HEK293 (cell line): Measurements from ENCODE around the gene MARK3.

ENCODE experiments used
- CTCF ChIA-PET: fragments of 350-600 bp; formaldehyde crosslinking; extraction: SDS; loops from one replicate; lab custom pipeline; 2021; ENCODE audit warnings: antibody characterized with exemption; lab: Yijun Ruan, JAX
- POLR2A ChIA-PET: fragments of 300-600 bp; formaldehyde crosslinking; extraction: SDS; loops from one replicate; lab custom pipeline; 2020; ENCODE audit warnings: antibody characterized with exemption, inconsistent platforms; lab: Yijun Ruan, JAX
- H3K27ac ChIP-seq: fragments of 200-500 bp; sonication (Bioruptor generic); 2 replicates; pipeline ENCODE4 v1.5.1; 2014; ENCODE audit warnings: low read depth, low read length, control low read depth, inconsistent platforms; ENCODE audit errors: extremely low read depth
- H3K36me3 ChIP-seq, 2 experiments: fragments of 200-500 bp in 1 of 2; sonication (Bioruptor generic) in 1 of 2; 1 replicate in 1 of 2; 2 replicates in 1 of 2; pipeline ENCODE4 v1.5.1; 2014 to 2017; ENCODE audit warnings: inconsistent platforms in 2 of 2, low read length in 2 of 2; ENCODE audit not compliant: control insufficient read depth in 2 of 2, insufficient read depth in 1 of 2
- H3K4me1 ChIP-seq: fragments of 200-500 bp; sonication (Bioruptor generic); 2 replicates; pipeline ENCODE4 v1.5.1; 2014; ENCODE audit warnings: mild to moderate bottlenecking, low read length, inconsistent platforms; ENCODE audit not compliant: control insufficient read depth, insufficient read depth
- H3K4me3 ChIP-seq: 2 replicates; pipeline ENCODE4 v1.5.1; 2011; ENCODE audit warnings: low read depth, mild to moderate bottlenecking, control low read depth, low read length, moderate library complexity
- H3K9me3 ChIP-seq: fragments of 200-500 bp; sonication (Bioruptor generic); 2 replicates; pipeline ENCODE4 v1.5.1; 2014; ENCODE audit warnings: low read depth, low read length, inconsistent platforms; ENCODE audit not compliant: control insufficient read depth, insufficient read depth
- KLF10 ChIP-seq: fragments of 450-650 bp; IDR thresholded peaks from 2 replicates; pipeline ENCODE4 v1.5.1; 2018; ENCODE audit warnings: missing biosample characterization, mild to moderate bottlenecking, missing genetic modification characterization
- KLF9 ChIP-seq: fragments of 450-650 bp; formaldehyde crosslinking; IDR thresholded peaks from 2 replicates; pipeline ENCODE4 v1.5.1; 2016; ENCODE audit warnings: missing biosample characterization, missing genetic modification characterization, low read depth
- PBX3 ChIP-seq: sonication (generic); formaldehyde crosslinking; IDR thresholded peaks from 2 replicates; pipeline ENCODE4 v1.8.1; 2022; ENCODE audit warnings: mild to moderate bottlenecking, moderate library complexity, missing genetic modification reagents
- SCRT1 ChIP-seq: fragments of 450-650 bp; formaldehyde crosslinking; IDR thresholded peaks from 2 replicates; pipeline ENCODE4 v1.5.1; 2016; ENCODE audit warnings: missing biosample characterization, missing genetic modification characterization, borderline replicate concordance
- SCRT2 ChIP-seq: fragments of 450-650 bp; formaldehyde crosslinking; IDR thresholded peaks from 2 replicates; pipeline ENCODE4 v1.5.1; 2016; ENCODE audit warnings: missing biosample characterization, missing genetic modification characterization
- YY2 ChIP-seq: fragments of 450-650 bp; formaldehyde crosslinking; IDR thresholded peaks from 2 replicates; pipeline ENCODE4 v1.5.1; 2016; ENCODE audit warnings: missing biosample characterization, missing genetic modification characterization
- ZBTB48 ChIP-seq: fragments of 450-650 bp; formaldehyde crosslinking; IDR thresholded peaks from 2 replicates; pipeline ENCODE4 v1.5.1; 2016; ENCODE audit warnings: missing biosample characterization, missing genetic modification characterization
- ZFHX2 ChIP-seq: fragments of 450-650 bp; formaldehyde crosslinking; conservative IDR thresholded peaks from 2 replicates; pipeline ENCODE4 v1.5.1; 2016; ENCODE audit warnings: missing biosample characterization, missing genetic modification characterization
- ZFP69B ChIP-seq: fragments of 450-650 bp; formaldehyde crosslinking; IDR thresholded peaks from 2 replicates; pipeline ENCODE4 v1.5.1; 2016; ENCODE audit warnings: missing biosample characterization, missing genetic modification characterization
- ZNF239 ChIP-seq: fragments of 450-650 bp; formaldehyde crosslinking; IDR thresholded peaks from 2 replicates; pipeline ENCODE4 v1.5.1; 2016; ENCODE audit warnings: missing biosample characterization, missing genetic modification characterization
- ZNF24 ChIP-seq: fragments of 450-650 bp; formaldehyde crosslinking; IDR thresholded peaks from 2 replicates; pipeline ENCODE4 v1.5.1; 2016; ENCODE audit warnings: missing biosample characterization, missing genetic modification characterization
- ZNF335 ChIP-seq: fragments of 450-650 bp; formaldehyde crosslinking; conservative IDR thresholded peaks from 2 replicates; pipeline ENCODE4 v1.5.1; 2016; ENCODE audit warnings: missing biosample characterization, missing genetic modification characterization
- ZNF394 ChIP-seq: fragments of 450-650 bp; formaldehyde crosslinking; IDR thresholded peaks from 2 replicates; pipeline ENCODE4 v1.5.1; 2016; ENCODE audit warnings: missing biosample characterization, missing genetic modification characterization, mild to moderate bottlenecking, moderate library complexity, borderline replicate concordance
- ZNF585B ChIP-seq: fragments of 450-650 bp; formaldehyde crosslinking; IDR thresholded peaks from 2 replicates; pipeline ENCODE4 v1.5.1; 2016; ENCODE audit warnings: missing biosample characterization, missing genetic modification characterization
- ZNF600 ChIP-seq: fragments of 450-650 bp; formaldehyde crosslinking; IDR thresholded peaks from 2 replicates; pipeline ENCODE4 v1.5.1; 2016; ENCODE audit warnings: missing biosample characterization, missing genetic modification characterization
- ZNF623 ChIP-seq: fragments of 450-650 bp; formaldehyde crosslinking; IDR thresholded peaks from 2 replicates; pipeline ENCODE4 v1.5.1; 2016; ENCODE audit warnings: missing biosample characterization, missing genetic modification characterization
- ZNF654 ChIP-seq: fragments of 450-650 bp; formaldehyde crosslinking; IDR thresholded peaks from 2 replicates; pipeline ENCODE4 v1.5.1; 2016; ENCODE audit warnings: low read depth, missing biosample characterization, missing genetic modification characterization
- ZNF664 ChIP-seq: fragments of 450-650 bp; formaldehyde crosslinking; IDR thresholded peaks from 2 replicates; pipeline ENCODE4 v1.5.1; 2016; ENCODE audit warnings: missing biosample characterization, missing genetic modification characterization
- ZNF677 ChIP-seq: fragments of 450-650 bp; IDR thresholded peaks from 2 replicates; pipeline ENCODE4 v1.5.0; 2018; ENCODE audit warnings: missing biosample characterization, mild to moderate bottlenecking, missing genetic modification characterization, moderate library complexity
- ZNF830 ChIP-seq: fragments of 450-650 bp; IDR thresholded peaks from 2 replicates; pipeline ENCODE4 v1.5.0; 2018; ENCODE audit warnings: missing biosample characterization, missing genetic modification characterization, low read depth, mild to moderate bottlenecking, moderate library complexity
- ZSCAN30 ChIP-seq: fragments of 450-650 bp; IDR thresholded peaks from 2 replicates; pipeline ENCODE4 v1.5.1; 2018; ENCODE audit warnings: missing biosample characterization, mild to moderate bottlenecking, missing genetic modification characterization, moderate library complexity

Gene MARK3

GRCh38 chr14:103391048-103391447 is 5.8 kb downstream of the MARK3 start (continued):
- TF ChIP-seq ZSCAN30 (tag by site-specific recombination), result peak; percentile 77
- peak; percentile 81 for TF ChIP-seq ZNF600 (tag by site-specific recombination)
- peak; percentile 26; the same call in 1 of the 2 replicates for TF ChIP-seq KLF10 (tag by site-specific recombination)

DNA sequence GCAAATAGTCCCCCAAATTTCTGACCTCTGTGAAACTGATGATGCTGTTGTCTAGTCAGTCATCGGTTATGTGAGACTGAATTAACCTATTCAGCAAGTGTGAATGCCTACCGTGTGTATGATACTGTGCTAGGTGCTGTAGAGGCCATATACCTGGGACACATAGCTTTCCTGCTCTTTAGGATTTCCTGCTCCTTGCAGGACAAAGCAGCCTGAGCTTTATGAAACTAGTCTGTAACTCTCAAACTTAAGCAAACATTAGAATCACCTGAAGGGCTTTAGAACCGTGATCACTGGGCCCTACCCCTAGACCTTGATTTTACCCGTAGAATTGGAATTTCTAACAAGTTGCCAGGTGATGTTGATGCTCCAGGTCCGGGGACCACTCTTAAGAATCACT is 6.9 kb downstream of the MARK3 start:
- no peak overlapping the region for H3K4me3 ChIP-seq
- no peaks in the 10 kb centered on the region for H3K9me3 ChIP-seq
- H3K36me3 ChIP-seq, result no peaks in the 10 kb centered on the region
- POLR2A ChIA-PET, result interaction anchor here (0.5 to 1.6 kb wide), 3 partner anchors 58 to 886 kb away, joined by 3 to 4 read pairs (median 3); partner anchors contain the start of gene EIF5
- TF ChIP-seq ZNF654 (tag by site-specific recombination) (no peak), ZNF394 (no peak), ZNF335 (tag by site-specific recombination) (no peak), ZNF830 (tag by site-specific recombination) (no peak)
- CTCF ChIA-PET, result interaction anchor here (0.7 to 5.4 kb wide), 6 partner anchors 9 to 537 kb away, joined by 3 to 49 read pairs (median 4); no protein-coding TSS in a partner anchor
- no peak overlapping the region for H3K27ac ChIP-seq
- H3K4me1 ChIP-seq, result peaks cover 27% of the 10 kb centered on the region

GRCh38 chr14:103392572-103392971 is 7.4 kb downstream of the MARK3 start:
- Histone ChIP-seq H3K4me3 (no peak overlapping the region), H3K36me3 (no peaks in the 10 kb centered on the region), H3K27ac (no peak overlapping the region), H3K9me3 (no peaks in the 10 kb centered on the region), H3K4me1 (peaks cover 28% of the 10 kb centered on the region)
- TF ChIP-seq ZNF623 (tag by site-specific recombination) (no peak), ZNF664 (tag by site-specific recombination) (peak; percentile 95)
- CTCF ChIA-PET, result interaction anchor here (0.6 to 5.4 kb wide), 7 partner anchors 8 to 425 kb away, joined by 3 to 49 read pairs (median 3); no protein-coding TSS in a partner anchor
- POLR2A ChIA-PET, result interaction anchor here (0.5 to 1.6 kb wide), 2 partner anchors 59 to 887 kb away, joined by 3 to 4 read pairs; partner anchors contain the start of gene EIF5

DNA sequence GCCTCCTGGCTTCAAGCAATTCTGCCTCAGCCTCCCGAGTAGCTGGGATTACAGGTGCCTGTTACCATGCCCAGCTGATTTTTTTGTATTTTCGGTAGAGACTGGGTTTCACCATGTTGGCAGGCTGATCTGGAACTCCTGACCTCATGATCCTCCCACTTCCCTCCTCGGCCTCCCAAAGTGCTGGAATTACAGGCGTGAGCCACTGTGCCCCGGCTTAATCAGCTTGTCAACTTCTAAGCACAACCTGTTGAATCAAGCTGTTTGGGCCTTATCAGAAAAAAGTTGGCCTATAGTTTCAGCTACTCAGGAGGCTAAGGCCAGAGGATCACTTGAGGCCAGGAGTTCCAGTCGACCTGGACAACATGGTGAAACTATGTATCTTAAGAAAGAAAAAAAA is 7.9 kb downstream of the MARK3 start:
- TF ChIP-seq KLF9 (tag by site-specific recombination) (no peak), SCRT2 (tag by site-specific recombination) (peak; percentile 96), ZNF677 (tag by site-specific recombination) (no peak), ZFHX2 (tag by site-specific recombination) (peak; percentile 17; the same call in 1 of the 2 replicates), ZNF239 (tag by site-specific recombination) (no peak), YY2 (tag by site-specific recombination) (no peak), ZFP69B (tag by site-specific recombination) (no peak), ZNF585B (tag by site-specific recombination) (no peak), ZBTB48 (tag by site-specific recombination) (no peak), ZNF24 (tag by site-specific recombination) (no peak), SCRT1 (peak; percentile 97), PBX3 (CRISPR knock-in tag) (no peak)
- Histone ChIP-seq H3K9me3 (no peaks in the 10 kb centered on the region), H3K4me1 (peaks cover 33% of the 10 kb centered on the region), H3K4me3 (no peak overlapping the region), H3K36me3 (no peaks in the 10 kb centered on the region), H3K27ac (no peak overlapping the region)
- POLR2A ChIA-PET, result interaction anchor here (0.6 to 1.6 kb wide), 2 partner anchors 39 to 59 kb away, joined by 4 to 10 read pairs; partner anchors contain the start of gene EIF5
- CTCF ChIA-PET, result interaction anchor here (0.6 to 5.4 kb wide), 7 partner anchors 8 to 424 kb away, joined by 3 to 49 read pairs (median 3); no protein-coding TSS in a partner anchor
